HG02943 (cell line): Measurements from ENCODE around the gene OR5AC2.

ENCODE experiments used
- ATAC-seq: cut with Tn5 transposase; IDR thresholded peaks from one replicate; pipeline ENCODE4 v1.9.1; 2021; ENCODE audit warnings: mild to moderate bottlenecking, low read depth, moderate library complexity; ENCODE audit not compliant: unreplicated experiment

OR5AC2 gene, protein sequence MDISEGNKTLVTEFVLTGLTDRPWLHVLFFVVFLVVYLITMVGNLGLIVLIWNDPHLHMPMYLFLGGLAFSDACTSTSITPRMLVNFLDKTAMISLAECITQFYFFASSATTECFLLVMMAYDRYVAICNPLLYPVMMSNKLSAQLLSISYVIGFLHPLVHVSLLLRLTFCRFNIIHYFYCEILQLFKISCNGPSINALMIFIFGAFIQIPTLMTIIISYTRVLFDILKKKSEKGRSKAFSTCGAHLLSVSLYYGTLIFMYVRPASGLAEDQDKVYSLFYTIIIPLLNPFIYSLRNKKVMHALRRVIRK

DNA sequence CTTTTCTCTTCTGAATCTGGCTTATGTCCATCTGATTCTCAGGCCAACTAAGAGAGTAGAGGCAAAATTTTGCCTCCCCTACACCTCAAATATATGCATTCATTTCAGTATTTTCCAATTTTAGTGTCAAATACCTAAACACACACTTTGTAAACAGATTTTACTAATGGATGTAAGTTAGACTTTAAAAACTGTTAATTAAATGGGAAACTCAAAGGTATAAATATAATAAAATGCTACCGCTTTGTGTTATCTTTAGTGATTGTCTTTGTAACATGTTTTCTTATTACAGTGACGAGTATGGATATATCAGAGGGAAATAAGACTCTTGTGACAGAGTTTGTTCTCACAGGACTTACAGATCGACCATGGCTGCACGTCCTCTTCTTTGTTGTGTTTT, at the start of gene OR5AC2:
TSS of gene OR5AC2 (plus strand) at position 301 of the 400 bp plus-strand sequence. CDS start at position 301, 0 bp downstream.
- no peak for ATAC-seq

DNA sequence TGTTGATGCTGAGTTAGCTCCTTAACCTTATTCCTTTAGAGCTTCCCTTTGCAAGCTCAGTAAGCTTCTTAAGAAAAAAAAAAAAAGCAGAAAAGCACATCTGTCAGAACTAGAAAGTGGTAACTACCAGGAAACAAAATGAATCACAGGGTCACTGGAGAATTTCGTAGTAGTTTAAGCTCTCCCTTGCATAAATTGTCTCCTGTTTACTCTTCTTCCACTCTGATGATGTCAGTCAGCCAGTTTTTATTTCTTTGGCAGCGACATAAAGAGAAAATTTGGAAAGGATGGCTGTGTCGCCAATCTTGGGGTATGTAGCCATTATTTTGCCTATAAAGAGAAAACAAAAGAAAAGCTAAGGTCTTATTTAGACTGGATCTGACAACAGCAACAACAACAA, 48.7 kb upstream of the OR5AC2 start:
- ATAC-seq = no peak

DNA sequence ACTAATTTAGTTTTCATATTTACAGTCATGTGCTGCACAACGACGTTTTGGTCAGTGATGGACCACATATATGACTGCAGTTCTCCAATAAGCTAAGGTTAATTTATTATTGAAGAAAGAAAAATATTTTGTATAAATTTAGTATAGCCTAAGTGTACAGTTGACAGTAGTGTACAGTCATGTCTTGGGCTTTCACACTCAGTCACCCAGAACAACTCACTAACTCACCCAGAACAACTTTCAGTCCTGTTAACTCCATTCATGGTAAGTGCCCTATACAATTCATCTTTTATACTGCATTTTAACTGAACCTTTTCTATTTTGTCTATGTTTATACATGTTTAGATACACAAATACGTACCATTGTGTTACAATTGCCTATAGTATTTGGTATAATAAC, 48.1 kb upstream of the OR5AC2 start:
- ATAC-seq = no peak

DNA sequence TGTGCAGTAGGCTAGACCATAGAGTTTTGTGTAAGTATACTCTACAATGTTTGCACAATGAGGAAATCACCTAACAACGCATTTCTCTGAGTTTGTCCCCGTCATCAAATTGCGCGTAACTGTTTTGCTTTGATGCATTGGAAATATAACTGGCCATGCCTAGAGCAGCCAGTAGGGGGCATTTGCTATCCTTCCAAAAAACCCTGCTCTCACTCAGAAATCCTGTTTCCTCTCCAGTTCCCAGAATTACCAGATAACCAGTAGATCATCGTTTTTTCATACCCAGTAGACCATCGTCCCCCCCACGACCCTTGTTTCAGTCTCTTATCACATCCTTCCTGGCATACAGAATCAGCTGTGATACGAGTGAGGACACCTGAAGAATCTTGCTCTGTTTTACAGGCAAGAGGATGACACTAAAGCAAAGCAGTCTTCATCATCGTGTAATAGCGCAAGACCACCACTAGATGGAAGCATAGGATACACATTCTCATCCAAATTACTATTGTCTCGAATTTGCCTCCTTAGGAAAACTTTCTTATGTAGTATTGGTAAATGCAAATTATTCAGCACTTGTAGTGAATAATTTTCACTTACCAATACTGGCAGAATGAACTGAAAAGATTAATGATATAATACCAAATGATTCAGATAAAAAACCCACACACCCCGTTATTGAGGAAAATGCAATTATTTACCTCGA, 47.5 kb upstream of the OR5AC2 start:
- peak; percentile 95 for ATAC-seq

DNA sequence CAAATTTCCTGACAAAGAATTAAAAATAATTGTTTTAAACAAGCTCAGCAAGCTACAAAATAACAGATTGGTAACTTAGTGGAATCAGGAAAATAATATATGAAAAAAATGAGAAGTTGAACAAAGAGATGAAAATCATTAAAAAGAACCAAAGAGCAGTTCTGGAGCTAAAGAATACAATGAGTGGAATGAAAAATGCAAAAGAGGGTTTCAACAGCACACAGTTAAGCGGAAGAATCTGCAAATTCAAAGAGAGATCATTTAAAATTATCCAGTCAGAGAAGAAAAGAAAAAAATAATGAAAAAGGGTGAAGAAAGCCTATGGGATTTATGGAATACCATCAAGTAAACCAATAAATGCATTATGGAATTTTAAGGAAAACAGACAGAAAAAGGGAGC, 45.6 kb upstream of the OR5AC2 start:
- ATAC-seq = no peak

DNA sequence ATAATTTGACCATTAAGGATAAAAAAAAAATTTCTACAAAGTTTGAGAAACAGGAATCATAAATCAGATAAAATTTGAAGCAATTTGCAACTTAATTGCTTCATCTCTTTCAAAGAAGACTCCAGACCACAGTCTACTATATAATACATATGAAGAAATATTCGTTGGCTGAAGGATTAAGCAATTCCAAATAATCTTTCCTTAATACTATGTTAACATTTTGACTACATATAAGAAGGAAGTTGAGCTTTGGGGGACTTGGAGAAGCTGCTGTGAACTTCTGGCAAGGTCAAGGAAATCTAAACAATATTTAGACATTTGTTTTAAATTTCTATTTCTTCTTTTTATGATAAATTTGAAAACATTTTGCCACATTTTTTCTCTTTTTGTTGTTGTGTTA, 38.4 kb upstream of the OR5AC2 start:
- no peak for ATAC-seq

DNA sequence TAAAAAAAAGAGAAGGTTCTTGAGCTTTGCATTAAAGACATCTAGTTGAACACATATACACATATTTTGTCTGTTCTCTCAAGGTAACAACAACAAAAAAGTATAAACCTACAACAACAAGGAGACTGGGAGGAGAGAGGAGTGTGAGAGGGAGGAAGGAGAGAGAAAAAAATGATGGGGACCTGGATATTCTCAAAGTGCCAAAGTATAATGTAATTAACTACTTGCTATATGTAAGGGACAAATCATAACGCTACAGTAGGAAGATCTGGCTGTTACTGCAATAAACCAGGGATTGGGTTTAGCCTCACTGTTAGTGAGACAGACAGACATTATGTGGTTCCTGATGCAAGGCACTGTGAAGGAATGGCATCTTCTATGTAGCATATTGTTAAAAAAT, 37.7 kb upstream of the OR5AC2 start:
- ATAC-seq = no peak

DNA sequence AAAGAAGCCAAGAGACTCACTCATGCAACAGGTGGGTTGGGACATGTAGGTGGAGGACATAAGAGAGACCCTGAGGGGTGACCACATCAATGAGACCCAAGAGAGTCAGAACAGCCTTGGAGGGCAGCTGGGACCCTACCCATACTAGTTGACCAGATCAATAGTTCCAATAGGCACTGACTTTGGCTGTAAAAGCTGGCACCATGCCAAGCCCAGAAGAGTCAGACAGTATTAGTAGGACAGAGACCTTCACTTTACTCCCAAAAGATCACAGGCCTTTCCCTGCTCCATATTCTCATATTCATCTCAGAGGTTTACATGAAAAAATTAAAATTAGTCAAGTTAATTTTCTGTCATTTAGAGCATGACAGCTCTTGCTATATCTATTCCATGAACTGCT, 30.9 kb upstream of the OR5AC2 start:
- ATAC-seq = no peak

DNA sequence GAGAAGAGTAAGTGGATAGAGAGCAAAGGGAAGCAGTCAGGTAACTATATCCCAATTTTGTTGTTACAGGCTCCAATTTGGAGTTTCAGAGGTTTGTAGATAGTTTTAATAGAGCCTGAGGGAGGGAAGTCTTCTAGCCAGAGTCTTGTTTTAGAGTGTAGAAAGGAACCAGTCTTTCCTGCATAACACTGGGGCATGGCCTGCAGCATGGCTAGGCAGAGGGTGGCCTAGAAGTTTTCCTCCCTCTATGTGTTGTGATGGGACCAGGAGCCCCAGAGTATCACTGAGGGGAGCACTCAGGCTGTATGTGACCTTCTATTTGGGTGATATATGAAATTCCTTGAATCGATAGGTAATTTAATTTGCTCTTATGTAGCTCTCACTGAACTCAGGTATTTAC, 29.3 kb upstream of the OR5AC2 start:
- no peak for ATAC-seq

DNA sequence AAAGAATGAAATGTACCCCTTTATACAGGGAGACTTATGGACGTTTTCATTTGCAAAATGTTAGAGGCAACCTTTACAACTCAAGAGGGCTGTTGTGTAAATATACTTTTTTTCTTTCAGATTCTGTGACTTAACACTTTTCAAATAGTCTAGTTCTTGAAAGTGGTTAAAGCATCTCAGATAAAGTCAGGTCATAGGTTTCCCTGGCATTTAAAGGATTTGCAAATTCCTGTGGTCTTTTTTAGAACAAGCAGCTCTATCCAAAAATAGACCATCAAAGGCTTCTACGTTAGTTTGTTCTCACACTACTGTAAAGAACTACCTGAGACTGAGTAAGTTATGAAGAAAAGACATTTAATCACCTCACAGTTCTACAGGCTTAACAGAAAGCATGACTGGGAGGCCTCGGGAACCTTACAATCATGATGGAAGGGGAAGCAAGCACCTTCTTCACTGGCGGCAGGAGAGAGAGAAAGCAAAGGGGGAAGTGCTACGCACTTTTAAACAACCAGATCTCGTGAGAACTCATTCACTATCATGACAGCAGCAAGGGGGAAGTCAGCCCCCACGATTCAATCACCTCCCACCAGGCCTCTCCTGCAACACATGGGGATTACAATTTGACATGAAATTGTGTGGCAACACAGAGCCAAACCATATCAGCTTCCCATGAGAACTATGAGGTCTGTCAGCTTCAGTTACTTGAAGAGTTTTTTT, 28.6 kb upstream of the OR5AC2 start:
- ATAC-seq = no peak

DNA sequence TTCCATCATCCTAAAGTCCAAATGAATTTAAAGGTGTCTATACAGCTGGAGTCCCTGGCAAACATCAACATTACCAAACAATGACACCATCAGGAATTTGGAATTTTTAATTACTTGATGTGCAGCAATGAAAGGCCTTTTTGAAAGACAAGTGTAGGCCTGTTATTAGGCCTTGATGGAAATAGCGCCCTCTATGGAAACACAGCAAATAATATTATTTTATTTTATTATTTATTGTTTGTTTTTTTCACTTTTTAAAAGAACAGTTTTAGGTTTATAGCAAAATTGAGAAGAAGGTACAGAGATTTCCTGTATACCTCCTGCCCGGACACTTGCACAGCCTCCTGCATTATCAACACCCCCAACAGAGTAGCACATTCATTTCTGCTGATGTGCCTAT, 18.1 kb upstream of the OR5AC2 start:
- no peak for ATAC-seq

DNA sequence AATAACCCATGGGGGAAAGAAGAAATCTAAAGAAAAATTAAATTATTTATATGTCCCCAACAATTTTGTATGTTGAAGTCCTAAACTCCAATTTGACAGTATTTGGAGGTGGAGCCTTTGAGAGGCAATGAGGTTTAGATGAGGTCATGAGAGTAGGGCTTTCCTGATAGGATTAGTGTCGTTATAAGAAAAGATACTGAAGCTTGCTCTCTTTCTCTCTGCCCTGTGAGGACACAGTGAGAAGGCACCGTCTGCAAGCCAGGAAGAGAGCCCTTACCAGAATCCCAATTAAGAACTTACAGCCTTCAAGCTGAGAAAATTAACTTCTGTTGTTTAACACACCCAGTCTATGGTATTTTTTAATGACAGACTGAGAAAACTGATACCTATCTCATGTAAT, 16.1 kb upstream of the OR5AC2 start:
- no peak for ATAC-seq

DNA sequence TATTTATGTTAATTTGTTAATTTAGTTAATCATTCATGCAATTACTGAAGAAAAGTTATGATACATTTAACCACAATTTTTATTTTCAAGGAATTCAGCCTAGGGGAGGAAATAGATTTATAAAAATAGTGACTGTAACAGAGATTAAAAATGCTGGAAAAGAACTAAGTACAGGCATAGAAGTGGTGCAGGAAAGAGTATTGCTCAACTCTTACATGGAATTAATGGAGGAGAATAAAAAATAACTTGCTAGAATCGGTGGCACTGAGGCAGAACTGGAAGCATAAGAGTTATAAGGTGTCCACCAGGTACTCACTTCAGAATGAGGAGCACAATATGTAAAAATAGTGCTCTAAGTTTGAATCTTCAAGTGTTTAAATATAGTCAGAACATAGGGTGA, 13.5 kb upstream of the OR5AC2 start:
- ATAC-seq = no peak

DNA sequence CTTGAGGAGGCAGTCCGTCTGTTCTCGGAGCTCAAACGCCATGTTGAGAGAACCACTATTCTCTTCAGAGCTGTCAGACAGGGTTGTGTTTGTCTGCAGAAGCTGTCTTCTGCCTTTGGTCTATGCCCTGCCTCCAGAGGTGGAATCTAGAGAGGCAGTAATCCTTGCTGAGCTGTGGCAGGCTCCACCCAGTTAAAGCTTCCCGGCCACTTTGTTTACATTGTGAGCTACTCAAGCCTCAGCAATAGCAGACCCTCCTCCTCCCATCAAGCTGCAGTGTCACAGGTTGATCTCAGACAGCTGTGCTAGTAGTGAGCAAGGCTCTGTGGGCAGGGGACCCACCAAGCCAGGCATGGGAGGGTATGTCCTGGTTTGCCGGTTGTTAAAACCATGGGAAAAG, 8.9 kb downstream of the OR5AC2 start:
- no peak for ATAC-seq

DNA sequence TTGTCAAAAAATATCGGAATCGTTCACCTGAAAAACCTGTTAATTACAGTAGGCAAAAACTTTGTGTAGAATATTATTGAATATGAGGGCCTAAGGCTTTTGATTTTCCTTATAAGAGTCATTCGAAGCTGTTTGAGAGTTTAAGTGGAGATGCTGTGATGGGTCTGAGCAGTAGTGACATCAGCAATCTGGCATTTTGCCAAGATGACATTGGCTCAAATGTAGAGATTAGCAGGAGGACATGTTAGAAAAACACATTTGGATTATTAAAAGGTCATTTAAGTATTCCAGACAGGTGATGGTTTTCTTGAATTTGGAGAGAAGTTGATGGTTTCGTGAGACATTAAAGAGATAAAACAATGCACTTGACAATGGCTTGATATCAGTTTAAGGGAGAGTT, 12.9 kb downstream of the OR5AC2 start:
- no peak for ATAC-seq

DNA sequence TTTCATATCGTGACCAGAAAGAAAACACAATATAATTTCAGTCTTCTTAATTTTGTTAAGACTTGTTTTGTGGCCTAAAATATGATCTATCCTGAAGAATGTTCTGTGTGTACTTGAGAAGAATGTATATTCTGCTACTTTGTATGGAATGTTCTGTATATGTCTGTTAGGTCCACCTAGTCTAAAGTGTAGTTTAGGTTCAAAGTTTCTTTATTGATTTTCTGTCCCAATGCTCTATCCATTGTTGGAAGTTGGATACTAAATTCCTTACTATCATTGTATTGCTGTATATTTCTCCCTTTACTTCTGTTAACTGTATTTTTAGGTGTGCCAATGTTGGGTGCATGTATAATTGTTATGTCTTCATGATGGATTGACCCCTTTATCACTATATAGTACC, 21.2 kb downstream of the OR5AC2 start:
- no peak for ATAC-seq

DNA sequence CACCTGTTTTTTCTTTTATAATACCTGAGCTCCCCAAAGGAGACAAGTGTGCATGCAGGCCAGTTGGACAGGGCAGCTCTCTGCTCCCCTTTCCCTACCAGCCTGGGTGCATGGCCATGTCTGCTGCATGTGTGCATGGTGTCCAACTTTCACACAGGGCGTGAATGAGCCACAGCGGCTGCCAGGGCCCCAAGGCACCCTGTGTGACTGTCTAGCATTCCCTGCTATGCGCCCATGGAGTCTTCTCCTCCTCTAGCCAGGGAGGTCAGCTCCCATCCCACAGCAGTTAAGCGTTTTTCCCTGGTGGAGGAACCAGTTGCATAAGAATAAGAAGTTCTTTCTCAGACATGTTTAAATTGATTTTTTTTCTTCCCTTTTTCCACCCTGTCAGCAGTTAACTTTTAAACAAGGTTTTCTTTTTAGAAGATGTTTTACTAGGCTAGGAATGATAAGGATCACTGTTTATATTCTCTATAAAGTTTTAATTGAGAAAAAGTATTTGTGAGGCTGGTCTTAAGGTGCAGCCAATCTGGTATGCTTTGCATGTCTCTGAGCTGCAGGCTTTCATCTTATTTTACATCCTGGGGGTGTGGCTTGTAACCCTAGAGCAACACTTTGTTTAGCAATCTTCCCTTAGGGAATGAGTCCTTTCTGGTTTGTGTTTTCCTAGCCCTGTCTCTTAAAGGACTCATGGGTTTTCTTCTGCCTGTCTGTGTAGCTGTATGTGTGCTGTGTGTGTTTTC, 23.0 kb downstream of the OR5AC2 start:
- ATAC-seq = no peak

DNA sequence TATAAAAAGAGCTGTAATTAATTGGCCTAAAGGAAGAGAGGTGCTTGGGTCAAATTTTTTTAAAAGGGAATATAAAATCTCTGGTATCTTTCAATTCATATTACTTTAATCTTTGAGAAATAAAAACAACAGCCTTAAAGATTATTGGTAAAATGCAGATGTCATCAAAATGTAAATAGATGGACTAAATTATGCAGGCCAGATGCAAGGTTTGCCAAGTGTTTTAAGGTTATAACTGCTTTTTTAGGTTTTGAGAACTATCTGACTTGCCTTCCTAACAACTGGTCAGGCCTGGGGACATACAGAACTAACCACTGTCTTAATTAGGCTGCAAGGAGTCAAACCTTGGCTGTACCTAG, 23.6 kb downstream of the OR5AC2 start:
- ATAC-seq = no peak

DNA sequence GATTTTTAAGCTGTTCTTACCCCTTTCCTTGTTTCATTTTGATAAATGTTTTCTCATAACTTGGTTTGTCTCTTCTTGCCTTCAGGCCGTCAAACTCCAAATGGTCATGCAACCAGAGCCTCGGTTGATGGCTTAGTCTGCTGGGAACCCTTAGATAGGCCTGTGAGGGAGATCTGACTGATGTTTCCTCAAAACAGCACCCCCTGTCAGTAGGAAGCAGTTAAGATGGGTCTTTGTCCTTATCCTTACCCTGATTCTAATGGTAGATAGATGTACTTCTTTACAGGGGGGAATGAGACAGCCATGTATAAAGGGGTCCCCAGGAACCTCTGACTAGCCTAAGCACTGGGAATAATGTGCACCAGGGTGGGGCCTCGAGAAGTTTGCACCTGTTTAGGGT, 27.3 kb downstream of the OR5AC2 start:
- no peak for ATAC-seq

DNA sequence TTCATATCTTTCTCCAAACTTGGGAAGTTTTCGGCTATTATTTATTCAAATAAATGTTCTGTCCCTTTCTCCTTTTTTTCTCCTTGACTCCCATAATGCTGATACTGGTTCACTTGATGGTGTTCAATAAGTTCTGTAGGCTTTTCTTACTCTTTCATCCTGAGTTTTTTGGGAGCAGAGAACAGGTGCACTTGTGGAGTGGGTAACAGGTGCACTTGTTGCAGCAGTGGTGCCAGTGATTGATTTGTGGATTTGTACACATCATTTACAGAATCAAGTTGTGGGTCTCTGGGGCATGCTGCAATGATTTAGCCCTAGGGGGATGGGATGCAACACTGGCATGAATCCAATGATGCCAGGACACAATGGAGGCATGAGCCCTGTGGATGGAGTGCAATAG, 28.7 kb downstream of the OR5AC2 start:
- no peak for ATAC-seq

DNA sequence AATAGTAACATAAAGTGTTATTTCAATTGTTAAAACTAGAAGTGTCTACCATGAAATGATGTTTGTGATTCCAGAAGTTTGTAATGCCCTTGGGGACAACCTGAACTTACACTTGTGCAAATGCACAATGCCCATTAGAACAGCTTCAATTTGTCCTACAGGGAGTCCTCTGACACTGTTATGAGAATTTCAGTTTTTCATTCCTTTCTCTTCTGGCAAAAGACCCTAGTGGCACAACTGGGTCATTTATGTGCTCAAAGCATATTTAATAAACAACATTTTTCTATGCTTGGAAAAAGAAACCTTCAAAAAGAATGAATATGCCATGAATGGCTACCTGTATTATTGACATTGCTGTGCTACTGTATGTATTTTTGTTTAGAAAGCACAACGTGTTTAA, 43.4 kb downstream of the OR5AC2 start, which contains the start of gene OR5H1:
TSS of gene OR5H1 (plus strand) at position 301 of the 400 bp plus-strand sequence. CDS start 1,977 bp downstream, outside the sequence.
- no peak for ATAC-seq
